Measurements from ENCODE around the gene ZNF695.

Gene ZNF695

GRCh38 chr1:246969621-246970020 is 38.2 kb downstream of the ZNF695 start:
- H3K9me3 ChIP-seq (ENCODE audit: control insufficient read depth in 5 of 5, low read length in 5 of 5): peaks cover 0 to 5% (median 5%) of the 10 kb centered on the region in 5 donors
- H3K27me3 ChIP-seq (ENCODE audit: control insufficient read depth in 5 of 5, insufficient read depth in 4 of 5, low read length in 5 of 5): no peaks in the 10 kb centered on the region
- H3K9ac ChIP-seq (ENCODE audit: low read length in 5 of 5): no peak overlapping the region
- H3K27ac ChIP-seq (ENCODE audit: low read depth, low read length): no peak overlapping the region
- H3K4me3 ChIP-seq (ENCODE audit: low read depth in 1 of 5, low read length in 5 of 5): no peak overlapping the region
- peaks cover 0 to 5% (median 0%) of the 10 kb centered on the region in 5 donors for H3K4me1 ChIP-seq (ENCODE audit: control insufficient read depth in 5 of 5, insufficient read depth in 5 of 5, low read length in 5 of 5)
- H3K36me3 ChIP-seq (ENCODE audit: control insufficient read depth in 5 of 5, insufficient read depth in 5 of 5, low read length in 5 of 5): no peaks in the 10 kb centered on the region

GRCh38 chr1:246966502-246966901 is 41.4 kb downstream of the ZNF695 start:
- Histone ChIP-seq H3K9ac (ENCODE audit: low read length in 5 of 5) (no peak overlapping the region), H3K36me3 (ENCODE audit: control insufficient read depth in 5 of 5, insufficient read depth in 5 of 5, low read length in 5 of 5) (no peaks in the 10 kb centered on the region), H3K4me3 (ENCODE audit: low read depth in 1 of 5, low read length in 5 of 5) (no peak overlapping the region), H3K9me3 (ENCODE audit: control insufficient read depth in 5 of 5, low read length in 5 of 5) (peaks cover 0 to 5% (median 5%) of the 10 kb centered on the region in 5 donors), H3K27ac (ENCODE audit: low read depth, low read length) (no peak overlapping the region), H3K4me1 (ENCODE audit: control insufficient read depth in 5 of 5, insufficient read depth in 5 of 5, low read length in 5 of 5) (peaks cover 5 to 12% (median 9%) of the 10 kb centered on the region in 5 donors), H3K27me3 (ENCODE audit: control insufficient read depth in 5 of 5, insufficient read depth in 4 of 5, low read length in 5 of 5) (no peaks in the 10 kb centered on the region)

- H3K4me3 ChIP-seq (ENCODE audit: low read depth in 1 of 5, low read length in 5 of 5): no peak overlapping the region
- H3K36me3 ChIP-seq (ENCODE audit: control insufficient read depth in 5 of 5, insufficient read depth in 5 of 5, low read length in 5 of 5): no peaks in the 10 kb centered on the region
- no peak overlapping the region for H3K9ac ChIP-seq (ENCODE audit: low read length in 5 of 5)
- no peaks in the 10 kb centered on the region for H3K9me3 ChIP-seq (ENCODE audit: control insufficient read depth in 5 of 5, low read length in 5 of 5)
- H3K27ac ChIP-seq (ENCODE audit: low read depth, low read length): no peak overlapping the region
- H3K4me1 ChIP-seq (ENCODE audit: control insufficient read depth in 5 of 5, insufficient read depth in 5 of 5, low read length in 5 of 5): peaks cover 3 to 25% (median 13%) of the 10 kb centered on the region in 5 donors
- no peaks in the 10 kb centered on the region for H3K27me3 ChIP-seq (ENCODE audit: control insufficient read depth in 5 of 5, insufficient read depth in 4 of 5, low read length in 5 of 5)
These were observed 47.7 kb downstream of the ZNF695 start for GRCh38 chr1:246959944-246960693.

GRCh38 chr1:246954126-246954525 is 53.7 kb downstream of the ZNF695 start:
- H3K9ac ChIP-seq (ENCODE audit: low read length in 5 of 5): no peak overlapping the region
- H3K36me3 ChIP-seq (ENCODE audit: control insufficient read depth in 5 of 5, insufficient read depth in 5 of 5, low read length in 5 of 5): no peaks in the 10 kb centered on the region
- H3K4me3 ChIP-seq (ENCODE audit: low read depth in 1 of 5, low read length in 5 of 5): peak overlapping the region in 2 of 5 donors; percentile 7 to 18
- no peaks in the 10 kb centered on the region for H3K9me3 ChIP-seq (ENCODE audit: control insufficient read depth in 5 of 5, low read length in 5 of 5)
- no peak overlapping the region for H3K27ac ChIP-seq (ENCODE audit: low read depth, low read length)
- no peaks in the 10 kb centered on the region for H3K27me3 ChIP-seq (ENCODE audit: control insufficient read depth in 5 of 5, insufficient read depth in 4 of 5, low read length in 5 of 5)
- peaks cover 0 to 9% (median 6%) of the 10 kb centered on the region in 5 donors for H3K4me1 ChIP-seq (ENCODE audit: control insufficient read depth in 5 of 5, insufficient read depth in 5 of 5, low read length in 5 of 5)

GRCh38 chr1:246951413-246951812 is 56.4 kb downstream of the ZNF695 start:
- H3K4me3 ChIP-seq (ENCODE audit: low read depth in 1 of 5, low read length in 5 of 5): no peak overlapping the region
- H3K27ac ChIP-seq (ENCODE audit: low read depth, low read length): no peak overlapping the region
- no peak overlapping the region for H3K9ac ChIP-seq (ENCODE audit: low read length in 5 of 5)
- no peaks in the 10 kb centered on the region for H3K36me3 ChIP-seq (ENCODE audit: control insufficient read depth in 5 of 5, insufficient read depth in 5 of 5, low read length in 5 of 5)
- H3K4me1 ChIP-seq (ENCODE audit: control insufficient read depth in 5 of 5, insufficient read depth in 5 of 5, low read length in 5 of 5): peaks cover 0 to 21% (median 13%) of the 10 kb centered on the region in 5 donors
- H3K9me3 ChIP-seq (ENCODE audit: control insufficient read depth in 5 of 5, low read length in 5 of 5): no peaks in the 10 kb centered on the region
- H3K27me3 ChIP-seq (ENCODE audit: control insufficient read depth in 5 of 5, insufficient read depth in 4 of 5, low read length in 5 of 5): no peaks in the 10 kb centered on the region

GRCh38 chr1:246949956-246950355 is 57.9 kb downstream of the ZNF695 start:
- Histone ChIP-seq H3K36me3 (ENCODE audit: control insufficient read depth in 5 of 5, insufficient read depth in 5 of 5, low read length in 5 of 5) (no peaks in the 10 kb centered on the region), H3K4me3 (ENCODE audit: low read depth in 1 of 5, low read length in 5 of 5) (no peak overlapping the region), H3K4me1 (ENCODE audit: control insufficient read depth in 5 of 5, insufficient read depth in 5 of 5, low read length in 5 of 5) (peaks cover 0 to 21% (median 13%) of the 10 kb centered on the region in 5 donors), H3K9ac (ENCODE audit: low read length in 5 of 5) (no peak overlapping the region), H3K27me3 (ENCODE audit: control insufficient read depth in 5 of 5, insufficient read depth in 4 of 5, low read length in 5 of 5) (no peaks in the 10 kb centered on the region), H3K9me3 (ENCODE audit: control insufficient read depth in 5 of 5, low read length in 5 of 5) (no peaks in the 10 kb centered on the region), H3K27ac (ENCODE audit: low read depth, low read length) (no peak overlapping the region)

GRCh38 chr1:246947255-246947654 is 60.6 kb downstream of the ZNF695 start:
- Histone ChIP-seq H3K9me3 (ENCODE audit: control insufficient read depth in 5 of 5, low read length in 5 of 5) (no peaks in the 10 kb centered on the region), H3K4me1 (ENCODE audit: control insufficient read depth in 5 of 5, insufficient read depth in 5 of 5, low read length in 5 of 5) (peaks cover 0 to 12% (median 7%) of the 10 kb centered on the region in 5 donors), H3K4me3 (ENCODE audit: low read depth in 1 of 5, low read length in 5 of 5) (peak overlapping the region in 1 of 5 donors; percentile 8), H3K27me3 (ENCODE audit: control insufficient read depth in 5 of 5, insufficient read depth in 4 of 5, low read length in 5 of 5) (no peaks in the 10 kb centered on the region), H3K27ac (ENCODE audit: low read depth, low read length) (no peak overlapping the region), H3K9ac (ENCODE audit: low read length in 5 of 5) (no peak overlapping the region), H3K36me3 (ENCODE audit: control insufficient read depth in 5 of 5, insufficient read depth in 5 of 5, low read length in 5 of 5) (no peaks in the 10 kb centered on the region)

GRCh38 chr1:246946366-246946765 is 61.5 kb downstream of the ZNF695 start:
- no peaks in the 10 kb centered on the region for H3K36me3 ChIP-seq (ENCODE audit: control insufficient read depth in 5 of 5, insufficient read depth in 5 of 5, low read length in 5 of 5)
- no peaks in the 10 kb centered on the region for H3K27me3 ChIP-seq (ENCODE audit: control insufficient read depth in 5 of 5, insufficient read depth in 4 of 5, low read length in 5 of 5)
- H3K27ac ChIP-seq (ENCODE audit: low read depth, low read length): no peak overlapping the region
- H3K4me3 ChIP-seq (ENCODE audit: low read depth in 1 of 5, low read length in 5 of 5): no peak overlapping the region
- H3K9me3 ChIP-seq (ENCODE audit: control insufficient read depth in 5 of 5, low read length in 5 of 5): no peaks in the 10 kb centered on the region
- peaks cover 0 to 12% (median 7%) of the 10 kb centered on the region in 5 donors for H3K4me1 ChIP-seq (ENCODE audit: control insufficient read depth in 5 of 5, insufficient read depth in 5 of 5, low read length in 5 of 5)
- H3K9ac ChIP-seq (ENCODE audit: low read length in 5 of 5): no peak overlapping the region

All from subcutaneous abdominal adipose tissue (tissue), 5 donors.